Neural progenitor cell (in vitro differentiated cells): Measurements from ENCODE around the gene TTYH3. TPM values are rescaled to one million over a fixed set of nuclear protein-coding genes. Genes with fewer than 3 reads are reported as not detected.
A peak's percentile ranks its signal among the peaks of the same experiment; 100 is the strongest.
"Not testable (repeated sequence)": the region's sequence is repeated elsewhere in the genome, so short reads cannot be mapped to it uniquely, and the experiment has no call there.

ENCODE experiments used
- DNase-seq: peaks from one replicate; pipeline ENCODE4 v3.0.0-alpha.2; 2016; ENCODE audit warnings: low spot score
- H2AFZ ChIP-seq: fragments of 200-600 bp; sonication (generic); replicated peaks from 2 replicates; pipeline ENCODE4 v1.6.1; 2016; ENCODE audit warnings: antibody characterized with exemption
- H3F3A ChIP-seq: fragments of 200-600 bp; sonication (generic); 2 replicates; pipeline ENCODE4 v1.6.1; 2016; ENCODE audit warnings: antibody characterized with exemption, low read depth
- H3K27ac ChIP-seq: fragments of 200-600 bp; sonication (generic); 2 replicates; pipeline ENCODE4 v1.5.1; 2016; ENCODE audit warnings: mild to moderate bottlenecking
- H3K27me3 ChIP-seq: fragments of 200-600 bp; sonication (generic); 2 replicates; pipeline ENCODE4 v1.6.1; 2016; ENCODE audit warnings: mild to moderate bottlenecking, moderate library complexity
- H3K36me3 ChIP-seq: fragments of 200-600 bp; sonication (generic); 2 replicates; pipeline ENCODE4 v1.5.1; 2016
- H3K4me1 ChIP-seq: fragments of 200-600 bp; sonication (generic); 2 replicates; pipeline ENCODE4 v1.6.1; 2016; ENCODE audit warnings: mixed run types
- H3K4me2 ChIP-seq: fragments of 200-600 bp; sonication (generic); 2 replicates; pipeline ENCODE4 v1.6.1; 2016
- H3K4me3 ChIP-seq: fragments of 200-600 bp; sonication (generic); 2 replicates; pipeline ENCODE4 v1.5.1; 2016
- H3K79me2 ChIP-seq: fragments of 200-600 bp; sonication (generic); 2 replicates; pipeline ENCODE4 v1.6.1; 2016; ENCODE audit warnings: low read depth
- H3K9ac ChIP-seq: fragments of 200-600 bp; sonication (generic); 2 replicates; pipeline ENCODE4 v1.6.1; 2016
- H3K9me3 ChIP-seq: fragments of 200-600 bp; sonication (generic); 2 replicates; pipeline ENCODE4 v1.5.1; 2016; ENCODE audit warnings: low read depth
- H4K20me1 ChIP-seq: fragments of 200-600 bp; sonication (generic); 2 replicates; pipeline ENCODE4 v1.6.1; 2016; ENCODE audit warnings: low read depth
- H3K27ac Mint-ChIP-seq: 3 replicates; pipeline ENCODE4 v1.8.0; 2021; ENCODE audit warnings: mixed read lengths
- H3K27me3 Mint-ChIP-seq: 2 replicates; pipeline ENCODE4 v1.8.0; 2022; ENCODE audit warnings: low read depth, mild to moderate bottlenecking, inconsistent platforms, moderate library complexity, mixed read lengths; ENCODE audit not compliant: insufficient read depth
- H3K36me3 Mint-ChIP-seq: 3 replicates; pipeline ENCODE4 v1.8.0; 2021; ENCODE audit warnings: mixed read lengths
- H3K4me1 Mint-ChIP-seq: 3 replicates; pipeline ENCODE4 v1.8.0; 2021; ENCODE audit warnings: mixed read lengths
- H3K4me3 Mint-ChIP-seq: 3 replicates; pipeline ENCODE4 v1.8.0; 2021; ENCODE audit warnings: mild to moderate bottlenecking, moderate library complexity, mixed read lengths
- H3K9me3 Mint-ChIP-seq: 3 replicates; pipeline ENCODE4 v1.8.0; 2020; ENCODE audit warnings: mixed read lengths
- CTCF ChIP-seq: fragments of 200-600 bp; sonication (generic); IDR thresholded peaks from 2 replicates; pipeline ENCODE4 v1.5.1; 2017; ENCODE audit warnings: antibody characterized with exemption, mild to moderate bottlenecking
- EZH2 ChIP-seq: fragments of 200-600 bp; sonication (generic); IDR thresholded peaks from 2 replicates; pipeline ENCODE4 v1.6.1; 2017; ENCODE audit warnings: antibody characterized with exemption, mild to moderate bottlenecking, moderate library complexity
- EZH2phosphoT487 ChIP-seq: fragments of 200-600 bp; sonication (generic); IDR thresholded peaks from 2 replicates; pipeline ENCODE4 v1.6.1; 2017; ENCODE audit warnings: antibody characterized with exemption
- total RNA-seq: library from RNA; depleted of rRNA; stranded (reverse); fragments of >200 nt; gene quantifications from 2 replicates; pipeline ENCODE4 v1.2.3, GENCODE V29; 2015; ENCODE audit warnings: low replicate concordance

TTYH3 gene
- total RNA-seq, 1 donor from 2014 or later: 13.2 TPM

- peak overlapping the region; percentile 64 for H3K4me3 Mint-ChIP-seq
- peaks cover 5% of the 10 kb centered on the region for H3K36me3 Mint-ChIP-seq
- Histone ChIP-seq H3K27ac (no peak overlapping the region), H3K4me1 (peaks cover 24% of the 10 kb centered on the region), H3F3A (peaks cover 13% of the 10 kb centered on the region), H3K9ac (no peak overlapping the region), H3K36me3 (no peaks in the 10 kb centered on the region), H3K79me2 (no peaks in the 10 kb centered on the region), H3K9me3 (no peaks in the 10 kb centered on the region), H3K4me3 (no peak overlapping the region), H4K20me1 (no peaks in the 10 kb centered on the region), H3K27me3 (no peaks in the 10 kb centered on the region), H3K4me2 (peak overlapping the region; percentile 9), H2AFZ (no peak overlapping the region)
- no peaks in the 10 kb centered on the region for H3K9me3 Mint-ChIP-seq
- peaks cover 10% of the 10 kb centered on the region for H3K27me3 Mint-ChIP-seq
- DNase-seq: peak; percentile 68
- TF ChIP-seq CTCF (peak; percentile 56), EZH2phosphoT487 (no peak)
- peaks cover 48% of the 10 kb centered on the region for H3K4me1 Mint-ChIP-seq
- H3K27ac Mint-ChIP-seq: peak overlapping the region; percentile 16
Measured at GRCh38 chr7:2608921-2609411, 22.8 kb upstream of the TTYH3 start.

GRCh38 chr7:2609646-2610045 lies 22.1 kb upstream of the TTYH3 start:
- H3K27me3 ChIP-seq, H4K20me1 ChIP-seq, H3K4me2 ChIP-seq, H3K4me3 ChIP-seq, DNase-seq, H3K36me3 Mint-ChIP-seq, H3K36me3 ChIP-seq, H3K79me2 ChIP-seq, H3K9ac ChIP-seq, H3K4me3 Mint-ChIP-seq, H3K27ac Mint-ChIP-seq, H2AFZ ChIP-seq, H3K9me3 ChIP-seq, H3K27ac ChIP-seq, H3K9me3 Mint-ChIP-seq: not testable (repeated sequence)
- Histone ChIP-seq H3F3A (peaks cover 13% of the 10 kb centered on the region), H3K4me1 (peaks cover 24% of the 10 kb centered on the region)
- H3K27me3 Mint-ChIP-seq: peaks cover 11% of the 10 kb centered on the region
- H3K4me1 Mint-ChIP-seq: peaks cover 54% of the 10 kb centered on the region

GRCh38 chr7:2610466-2610865 lies 21.3 kb upstream of the TTYH3 start:
- peak overlapping the region; percentile 6 for H3K4me3 Mint-ChIP-seq
- no peak overlapping the region for H3K4me3 ChIP-seq
- peak overlapping the region; percentile 22 for H3K27ac Mint-ChIP-seq
- peaks cover 11% of the 10 kb centered on the region for H3K27me3 Mint-ChIP-seq
- peaks cover 59% of the 10 kb centered on the region for H3K4me1 Mint-ChIP-seq
- H3F3A ChIP-seq: peaks cover 13% of the 10 kb centered on the region
- H3K27ac ChIP-seq: no peak overlapping the region
- no peaks in the 10 kb centered on the region for H3K9me3 ChIP-seq
- H4K20me1 ChIP-seq: no peaks in the 10 kb centered on the region
- no peaks in the 10 kb centered on the region for H3K9me3 Mint-ChIP-seq
- H3K79me2 ChIP-seq: no peaks in the 10 kb centered on the region
- peaks cover 24% of the 10 kb centered on the region for H3K4me1 ChIP-seq
- H3K4me2 ChIP-seq: no peak overlapping the region
- H3K36me3 ChIP-seq: no peaks in the 10 kb centered on the region
- peaks cover 5% of the 10 kb centered on the region for H3K36me3 Mint-ChIP-seq
- H3K27me3 ChIP-seq: no peaks in the 10 kb centered on the region
- DNase-seq: no peak
- H3K9ac ChIP-seq: no peak overlapping the region
- TF ChIP-seq EZH2: no peak
- no peak overlapping the region for H2AFZ ChIP-seq

- Histone ChIP-seq H3K4me1 (peaks cover 24% of the 10 kb centered on the region), H3K4me3 (no peak overlapping the region)
- H3K4me1 Mint-ChIP-seq: peaks cover 59% of the 10 kb centered on the region
Measured at GRCh38 chr7:2610898-2611297, 20.9 kb upstream of the TTYH3 start.

More at GRCh38 chr7:2610898-2611297, 20.9 kb upstream of the TTYH3 start:
- no peak for DNase-seq
- Mint-ChIP-seq H3K36me3 (peaks cover 5% of the 10 kb centered on the region), H3K27ac (peak overlapping the region; percentile 22), H3K27me3 (peaks cover 11% of the 10 kb centered on the region), H3K9me3 (no peaks in the 10 kb centered on the region), H3K4me3 (peak overlapping the region; percentile 6)
- Histone ChIP-seq H3K79me2 (no peaks in the 10 kb centered on the region), H3K9ac (no peak overlapping the region), H2AFZ (no peak overlapping the region), H3F3A (peaks cover 13% of the 10 kb centered on the region), H3K4me2 (no peak overlapping the region), H3K27ac (no peak overlapping the region), H4K20me1 (no peaks in the 10 kb centered on the region), H3K36me3 (no peaks in the 10 kb centered on the region), H3K9me3 (no peaks in the 10 kb centered on the region), H3K27me3 (no peaks in the 10 kb centered on the region)
- TF ChIP-seq CTCF (no peak), EZH2phosphoT487 (no peak), EZH2 (no peak)
